HL-60 (cell line): ENCODE results near the gene COPZ2.

ENCODE experiments used
- DNase-seq, 2 experiments: peaks; one replicate each; pipeline ENCODE4 v3.0.0-alpha.2; 2010 to 2020; ENCODE audit warnings: low read depth in 1 of 2, low spot score in 1 of 2
- H3K27ac ChIP-seq: fragments of 250-450 bp; sonication (Bioruptor Pico); replicated peaks from 2 replicates; pipeline ENCODE4 v1.5.1; 2020; ENCODE audit warnings: mild to moderate bottlenecking, moderate library complexity
- H3K27me3 ChIP-seq: fragments of 250-450 bp; sonication (Bioruptor Pico); 2 replicates; pipeline ENCODE4 v1.5.1; 2021; ENCODE audit warnings: mild to moderate bottlenecking, moderate library complexity; ENCODE audit not compliant: insufficient read depth, poor library complexity, severe bottlenecking
- H3K4me3 ChIP-seq: replicated peaks from 2 replicates; pipeline ENCODE4 v1.5.1; 2011; ENCODE audit warnings: mild to moderate bottlenecking, control low read depth, low read length; ENCODE audit not compliant: insufficient read depth
- CTCF ChIP-seq: IDR thresholded peaks from one replicate; pipeline ENCODE4 v1.5.1; 2011; ENCODE audit warnings: low read length, control low read depth, inconsistent platforms; ENCODE audit not compliant: insufficient read depth
- GABPA ChIP-seq: IDR thresholded peaks from 2 replicates; pipeline ENCODE4 v1.6.1; 2012; ENCODE audit warnings: low read depth
- POLR2AphosphoS5 ChIP-seq: IDR thresholded peaks from 2 replicates; pipeline ENCODE4 v1.6.1; 2012; ENCODE audit warnings: low read depth
- REST ChIP-seq: IDR thresholded peaks from 2 replicates; pipeline ENCODE4 v1.6.1; 2012; ENCODE audit warnings: low read depth; ENCODE audit not compliant: insufficient replicate concordance
- SPI1 ChIP-seq: IDR thresholded peaks from 2 replicates; pipeline ENCODE4 v1.6.1; 2012; ENCODE audit warnings: low read depth, mild to moderate bottlenecking, borderline replicate concordance

The COPZ2 gene

GRCh38 chr17:48012654-48013053, 24.9 kb downstream of the COPZ2 start:
- Histone ChIP-seq H3K27me3 (peaks cover 3% of the 10 kb centered on the region), H3K4me3 (no peak overlapping the region), H3K27ac (no peak overlapping the region)
- no peak for DNase-seq
- TF ChIP-seq REST = no peak
- TF ChIP-seq POLR2AphosphoS5 = no peak
- no peak for TF ChIP-seq CTCF
- TF ChIP-seq SPI1 = no peak
- TF ChIP-seq GABPA = no peak

- DNase-seq = peak in 1 of 2 experiments; percentile 47
- Histone ChIP-seq H3K27me3 (peaks cover 3% of the 10 kb centered on the region), H3K27ac (no peak overlapping the region), H3K4me3 (peak overlapping the region; percentile 24)
- no peak for TF ChIP-seq REST
- TF ChIP-seq SPI1 = no peak
- TF ChIP-seq CTCF = no peak
- TF ChIP-seq GABPA = no peak
- TF ChIP-seq POLR2AphosphoS5 = no peak
These were observed 25.5 kb downstream of the COPZ2 start for GRCh38 chr17:48012151-48012520.

- DNase-seq = peak in 1 of 2 experiments; percentile 65
- peaks cover 3% of the 10 kb centered on the region for H3K27me3 ChIP-seq
- no peak overlapping the region for H3K27ac ChIP-seq
- peak overlapping the region; percentile 24 for H3K4me3 ChIP-seq
- TF ChIP-seq SPI1 (no peak), CTCF (peak; percentile 62), GABPA (no peak)
These were observed 26.0 kb downstream of the COPZ2 start for GRCh38 chr17:48011405-48012150.

- DNase-seq = no peak
- peaks cover 3% of the 10 kb centered on the region for H3K27me3 ChIP-seq
- H3K27ac ChIP-seq = no peak overlapping the region
- TF ChIP-seq CTCF (no peak), REST (no peak), GABPA (no peak)
- no peak overlapping the region for H3K4me3 ChIP-seq
These were observed 27.4 kb downstream of the COPZ2 start for GRCh38 chr17:48010193-48010592.
